Erythroblast (primary cell): ENCODE results near the gene CYP26B1.

ENCODE experiments used
- GATA1 ChIP-seq: IDR thresholded peaks from 2 replicates; pipeline ENCODE4 v1.6.1; 2011; ENCODE audit warnings: low read depth, mild to moderate bottlenecking, control low read depth, low read length, moderate library complexity
- POLR2A ChIP-seq: IDR thresholded peaks from 2 replicates; pipeline ENCODE4 v1.6.1; 2011; ENCODE audit warnings: mild to moderate bottlenecking, low read length

- TF ChIP-seq POLR2A (no peak), GATA1 (no peak)
Measured at GRCh38 chr2:72191441-72191840, 43.8 kb upstream of the CYP26B1 start.
